IPS-20b (cell line): ENCODE results near the gene DBT.
A peak's percentile ranks its signal among the peaks of the same experiment; 100 is the strongest.
"Not testable (repeated sequence)": the region's sequence is repeated elsewhere in the genome, so short reads cannot be mapped to it uniquely, and the experiment has no call there.

Experiments
- H3K27ac ChIP-seq: one replicate; pipeline ENCODE4 v1.5.1; 2013; ENCODE audit warnings: low read length
- H3K27me3 ChIP-seq: 2 replicates; pipeline ENCODE4 v1.6.1; 2013; ENCODE audit warnings: mild to moderate bottlenecking, low read length, inconsistent platforms; ENCODE audit not compliant: insufficient read depth
- H3K36me3 ChIP-seq: 2 replicates; pipeline ENCODE4 v1.6.1; 2013; ENCODE audit warnings: low read depth, mild to moderate bottlenecking, inconsistent platforms, low read length, moderate library complexity; ENCODE audit not compliant: insufficient read depth
- H3K4me1 ChIP-seq: 2 replicates; pipeline ENCODE4 v1.6.1; 2013; ENCODE audit warnings: mild to moderate bottlenecking, control low read depth, inconsistent platforms, low read length, moderate library complexity; ENCODE audit not compliant: insufficient read depth
- H3K4me3 ChIP-seq: 2 replicates; pipeline ENCODE4 v1.5.1; 2013; ENCODE audit warnings: mild to moderate bottlenecking, low read length, inconsistent platforms
- H3K9ac ChIP-seq: 2 replicates; pipeline ENCODE4 v1.6.1; 2013; ENCODE audit warnings: low read depth, mild to moderate bottlenecking, inconsistent platforms, low read length, moderate library complexity
- H3K9me3 ChIP-seq: 2 replicates; pipeline ENCODE4 v1.6.1; 2013; ENCODE audit warnings: mild to moderate bottlenecking, low read depth, low read length, inconsistent platforms; ENCODE audit not compliant: insufficient read depth

DBT gene

DNA sequence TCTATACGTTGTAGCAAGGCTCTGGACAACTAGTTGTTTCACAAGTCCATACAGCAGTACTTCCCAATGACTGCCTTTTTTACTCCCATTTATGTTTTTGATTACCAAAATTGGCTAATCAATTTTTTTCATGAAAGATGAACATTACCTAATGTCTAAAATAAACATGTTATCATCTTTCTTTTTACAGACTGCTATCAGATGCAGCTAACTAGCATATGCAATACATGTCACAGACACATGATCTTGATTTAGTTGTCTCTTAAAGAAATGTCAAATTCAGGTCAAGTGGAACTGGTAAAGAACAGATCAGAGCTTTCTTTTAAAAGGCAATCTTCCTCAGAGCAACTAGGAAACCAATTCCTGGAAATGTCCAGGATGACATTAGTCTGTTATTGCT is 630 bp upstream of the DBT start:
- Histone ChIP-seq H3K4me3 (peak overlapping the region; percentile 93), H3K9me3 (no peaks in the 10 kb centered on the region), H3K4me1 (peaks cover 12% of the 10 kb centered on the region; the same call in 1 of the 2 replicates), H3K27ac (peak overlapping the region; percentile 65), H3K27me3 (no peaks in the 10 kb centered on the region), H3K36me3 (peaks cover 5% of the 10 kb centered on the region; the same call in 1 of the 2 replicates), H3K9ac (peak overlapping the region; percentile 55; the same call in 1 of the 2 replicates)

DNA sequence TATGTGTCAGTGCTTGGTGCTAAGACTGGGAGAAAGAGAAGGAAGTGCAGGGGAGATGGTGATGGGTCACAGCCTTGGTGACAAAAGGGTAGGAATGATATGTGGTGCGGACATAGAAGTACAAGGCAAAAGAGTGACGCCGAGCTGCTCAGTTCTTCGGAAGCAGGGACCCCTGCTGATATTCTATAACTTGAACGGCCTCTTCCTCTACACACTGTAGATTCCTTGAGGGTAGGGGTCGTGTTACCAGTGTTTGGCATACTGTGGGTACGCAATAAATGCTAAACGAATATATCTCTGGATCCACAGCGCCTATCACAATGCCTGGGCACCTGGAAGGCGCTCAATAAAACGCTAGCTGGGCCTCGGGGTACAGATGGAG is 488 bp downstream of the DBT start:
- peak overlapping the region; percentile 96 for H3K9ac ChIP-seq
- peaks cover 5% of the 10 kb centered on the region; the same call in 1 of the 2 replicates for H3K36me3 ChIP-seq
- H3K4me3 ChIP-seq, result peak overlapping the region; percentile 93
- peak overlapping the region; percentile 87 for H3K27ac ChIP-seq
- no peaks in the 10 kb centered on the region for H3K27me3 ChIP-seq
- H3K9me3 ChIP-seq, result no peaks in the 10 kb centered on the region
- peaks cover 12% of the 10 kb centered on the region; the same call in 1 of the 2 replicates for H3K4me1 ChIP-seq

DNA sequence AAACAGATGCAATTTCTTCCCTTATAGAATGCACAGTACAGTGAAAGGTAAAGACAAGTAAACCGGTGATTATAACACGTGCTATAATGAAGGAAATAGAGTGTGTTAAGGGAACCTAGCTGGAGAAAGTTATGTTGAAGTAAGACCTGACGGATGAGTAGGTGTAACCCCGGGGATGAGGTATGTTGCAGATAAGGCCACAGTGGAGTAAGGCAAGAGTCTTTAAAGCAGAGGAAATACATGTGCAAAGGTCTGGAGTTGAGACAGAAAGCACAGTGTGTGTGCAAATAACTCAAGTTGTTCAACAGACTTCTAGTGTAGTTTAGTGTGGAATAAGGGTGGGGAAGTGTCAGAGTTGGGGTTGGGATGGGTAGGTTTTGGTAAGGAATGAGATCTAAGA is 2.9 kb downstream of the DBT start:
- Histone ChIP-seq H3K36me3 (peaks cover 5% of the 10 kb centered on the region; the same call in 1 of the 2 replicates), H3K4me1 (peaks cover 12% of the 10 kb centered on the region), H3K27ac (no peak overlapping the region), H3K27me3 (no peaks in the 10 kb centered on the region), H3K4me3 (no peak overlapping the region), H3K9ac (no peak overlapping the region; the same call in 1 of the 2 replicates), H3K9me3 (no peaks in the 10 kb centered on the region)

DNA sequence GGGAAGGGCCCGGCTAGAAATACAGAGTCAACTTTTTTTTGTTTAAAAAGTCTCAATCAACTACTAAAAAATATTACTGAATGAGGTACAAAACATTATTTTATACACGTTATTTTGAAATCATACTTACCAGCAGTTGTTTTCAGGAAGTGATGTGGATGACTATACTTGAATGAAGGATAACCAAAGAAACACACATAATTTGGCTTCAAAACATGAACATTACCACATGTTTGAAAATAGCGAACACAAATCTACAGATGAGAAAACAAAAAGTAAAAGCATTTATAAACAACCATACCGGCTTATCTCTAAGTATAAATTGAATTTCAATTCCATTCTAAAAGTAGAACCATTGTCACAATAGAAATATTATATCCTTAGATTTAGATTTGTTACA is 9.0 kb downstream of the DBT start:
- H3K4me1 ChIP-seq, result no peaks in the 10 kb centered on the region; the same call in 1 of the 2 replicates
- no peaks in the 10 kb centered on the region for H3K9me3 ChIP-seq
- H3K4me3 ChIP-seq, result no peak overlapping the region
- no peaks in the 10 kb centered on the region for H3K27me3 ChIP-seq
- H3K9ac ChIP-seq, result no peak overlapping the region
- peaks cover 33% of the 10 kb centered on the region for H3K36me3 ChIP-seq
- no peak overlapping the region for H3K27ac ChIP-seq

DNA sequence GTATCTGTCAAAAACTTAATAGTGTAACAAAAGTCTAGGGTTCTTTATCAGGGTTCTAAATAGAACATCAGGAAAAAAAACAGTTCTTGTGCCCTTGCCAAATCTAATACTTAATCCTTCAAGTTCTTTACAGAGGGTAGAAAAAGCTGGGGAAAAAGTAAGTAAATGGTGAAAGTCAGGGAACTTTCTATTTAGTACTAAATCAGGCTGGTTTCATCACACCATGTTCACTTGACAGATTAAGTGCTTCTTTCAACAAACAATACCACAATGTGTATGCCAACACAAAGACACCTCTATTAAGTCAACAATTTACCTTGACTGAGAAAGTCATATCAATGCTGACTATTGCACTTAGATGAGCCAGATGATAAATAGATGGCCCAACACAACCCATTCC is 9.7 kb downstream of the DBT start:
- Histone ChIP-seq H3K36me3 (peaks cover 35% of the 10 kb centered on the region), H3K4me1 (no peaks in the 10 kb centered on the region; the same call in 1 of the 2 replicates), H3K27ac (no peak overlapping the region), H3K4me3 (no peak overlapping the region), H3K27me3 (no peaks in the 10 kb centered on the region), H3K9ac (no peak overlapping the region), H3K9me3 (no peaks in the 10 kb centered on the region)

DNA sequence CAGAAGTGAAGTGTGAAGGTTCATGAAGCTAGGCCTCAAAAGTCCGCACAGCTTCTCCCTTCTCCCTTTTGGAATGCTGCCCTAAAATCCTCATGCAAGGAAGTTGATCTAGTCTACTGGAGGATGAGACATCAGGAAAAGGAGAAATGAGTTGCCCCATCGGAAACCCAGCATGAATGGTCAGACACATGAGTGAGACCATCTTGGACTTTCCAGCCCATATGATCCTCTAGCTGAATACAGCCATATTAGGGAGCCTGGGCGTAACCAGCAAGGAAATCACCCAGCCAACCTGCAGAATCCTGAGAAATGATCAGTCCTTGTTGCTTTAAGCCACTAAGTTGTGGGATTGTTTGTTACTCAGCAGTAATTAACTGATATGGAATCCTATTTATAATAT is 12.5 kb downstream of the DBT start:
- Histone ChIP-seq H3K4me1 (no peaks in the 10 kb centered on the region), H3K9me3 (no peaks in the 10 kb centered on the region), H3K27ac (no peak overlapping the region), H3K36me3 (peaks cover 64% of the 10 kb centered on the region), H3K9ac (no peak overlapping the region), H3K4me3 (no peak overlapping the region), H3K27me3 (no peaks in the 10 kb centered on the region)

DNA sequence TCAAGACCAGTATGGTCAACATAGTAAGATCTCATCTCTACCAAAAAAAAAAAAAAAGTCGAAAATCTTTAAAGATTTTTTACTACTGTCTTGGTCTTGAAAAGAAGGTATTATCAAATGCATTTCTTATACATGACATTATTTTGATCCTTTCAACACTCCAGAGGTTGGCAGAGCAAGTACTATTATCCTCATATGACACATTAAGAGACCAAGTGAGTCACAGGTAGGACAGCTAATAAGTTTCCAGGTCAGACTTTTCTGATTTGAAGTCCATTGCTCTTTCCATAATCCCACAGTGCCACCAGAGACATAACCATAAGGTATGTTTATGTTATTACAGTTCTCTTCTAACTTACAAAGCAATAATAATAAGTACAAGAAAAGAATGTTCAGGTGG is 15.2 kb downstream of the DBT start:
- Histone ChIP-seq H3K9me3 (no peaks in the 10 kb centered on the region), H3K36me3 (peaks cover 78% of the 10 kb centered on the region)

DNA sequence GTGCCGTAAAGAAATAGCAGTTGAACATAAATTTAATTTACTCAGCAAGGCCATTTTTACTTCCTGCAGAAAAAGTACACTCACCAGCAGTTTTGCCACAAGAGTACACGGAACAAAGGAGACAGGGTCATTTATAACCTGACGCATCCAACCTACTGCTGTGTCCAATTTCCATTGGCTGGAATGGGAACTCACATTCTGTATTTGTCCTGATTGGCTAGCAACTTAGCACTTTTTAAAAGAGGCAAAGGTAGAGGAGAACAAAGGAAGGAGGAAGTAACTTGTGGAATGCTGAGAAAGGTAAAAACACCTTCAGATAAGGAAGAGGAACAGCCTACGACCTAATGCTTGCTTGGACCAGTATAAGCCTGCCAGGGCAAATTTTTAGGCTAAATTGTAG is 16.1 kb downstream of the DBT start:
- peaks cover 70% of the 10 kb centered on the region for H3K36me3 ChIP-seq
- not testable (repeated sequence) for H3K9me3 ChIP-seq

More for the DNA sequence above, 15.2 kb downstream of the DBT start:
- no peaks in the 10 kb centered on the region for H3K27me3 ChIP-seq
- no peaks in the 10 kb centered on the region for H3K4me1 ChIP-seq
- H3K27ac ChIP-seq, result no peak overlapping the region
- no peak overlapping the region for H3K4me3 ChIP-seq
- no peak overlapping the region for H3K9ac ChIP-seq

DNA sequence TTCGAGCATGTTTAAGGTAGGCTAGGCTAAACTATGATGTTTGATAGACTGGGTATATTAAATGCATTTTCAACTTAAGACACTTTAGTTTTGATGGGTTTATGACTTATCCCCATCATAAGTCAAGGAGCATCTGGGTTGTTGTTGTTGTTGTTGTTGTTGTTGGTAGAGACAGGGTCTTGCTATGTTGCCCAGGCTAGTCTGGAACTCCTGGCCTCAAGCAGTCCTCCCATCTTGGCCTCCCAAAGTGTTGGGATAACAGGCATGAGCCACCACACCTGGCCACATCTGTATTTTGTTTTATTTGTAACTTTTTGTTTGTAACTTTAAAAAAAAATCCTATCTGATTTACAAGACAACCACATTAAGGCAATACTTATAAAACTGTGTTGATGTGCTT is 17.5 kb downstream of the DBT start:
- H3K27ac ChIP-seq, result no peak overlapping the region
- H3K36me3 ChIP-seq, result peaks cover 72% of the 10 kb centered on the region
- H3K27me3 ChIP-seq, result no peaks in the 10 kb centered on the region
- no peak overlapping the region for H3K4me3 ChIP-seq
- H3K9me3 ChIP-seq, result no peaks in the 10 kb centered on the region
- H3K9ac ChIP-seq, result no peak overlapping the region
- H3K4me1 ChIP-seq, result no peaks in the 10 kb centered on the region

More for the DNA sequence above, 16.1 kb downstream of the DBT start:
- H3K4me1 ChIP-seq, H3K27me3 ChIP-seq, H3K27ac ChIP-seq, H3K4me3 ChIP-seq, H3K9ac ChIP-seq: not testable (repeated sequence)

DNA sequence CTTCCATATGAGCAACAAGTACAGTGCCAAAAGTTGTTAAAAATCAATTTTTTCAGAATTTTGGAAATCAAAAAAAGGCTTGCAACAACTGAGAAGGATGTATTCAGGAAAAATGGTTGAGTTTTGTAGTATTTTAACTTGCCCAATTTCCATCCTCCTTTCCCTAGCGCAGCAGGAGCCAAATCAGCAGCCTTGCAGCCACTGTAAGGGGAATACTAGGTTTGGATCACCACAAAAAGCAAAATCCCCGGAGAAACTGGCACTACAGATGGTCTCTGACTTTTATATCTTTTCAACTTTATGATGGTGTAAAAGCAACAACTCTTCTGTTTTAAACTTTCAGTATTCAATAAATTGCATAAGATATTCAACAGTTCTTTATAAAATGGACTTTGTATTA is 17.9 kb downstream of the DBT start:
- peaks cover 68% of the 10 kb centered on the region for H3K36me3 ChIP-seq
- H3K4me1 ChIP-seq, result no peaks in the 10 kb centered on the region

DNA sequence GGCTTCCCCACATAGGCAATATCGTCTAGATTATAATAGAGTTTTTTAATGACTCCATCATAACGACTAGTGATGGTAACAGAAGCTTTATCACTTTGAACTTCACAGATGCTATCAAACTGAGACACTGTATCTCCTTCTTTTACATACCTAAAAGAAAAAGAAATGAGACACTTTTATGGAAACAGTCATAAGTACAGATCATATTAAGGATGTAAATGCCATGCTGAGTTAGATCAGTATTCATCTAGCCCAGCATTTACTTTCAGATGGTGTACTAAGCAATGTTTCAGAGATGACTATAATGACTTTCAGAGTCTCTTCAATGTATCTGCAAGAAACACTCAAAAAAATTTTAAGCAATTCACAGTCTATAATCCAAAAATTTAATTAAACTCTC is 18.9 kb downstream of the DBT start:
- Histone ChIP-seq H3K4me1 (no peaks in the 10 kb centered on the region), H3K27ac (no peak overlapping the region), H3K4me3 (no peak overlapping the region), H3K9ac (no peak overlapping the region), H3K27me3 (no peaks in the 10 kb centered on the region), H3K36me3 (peaks cover 65% of the 10 kb centered on the region), H3K9me3 (no peaks in the 10 kb centered on the region)

More for the DNA sequence above, 17.9 kb downstream of the DBT start:
- H3K27me3 ChIP-seq, result no peaks in the 10 kb centered on the region
- no peak overlapping the region for H3K9ac ChIP-seq
- no peak overlapping the region for H3K4me3 ChIP-seq
- no peaks in the 10 kb centered on the region for H3K9me3 ChIP-seq
- H3K27ac ChIP-seq, result no peak overlapping the region

DNA sequence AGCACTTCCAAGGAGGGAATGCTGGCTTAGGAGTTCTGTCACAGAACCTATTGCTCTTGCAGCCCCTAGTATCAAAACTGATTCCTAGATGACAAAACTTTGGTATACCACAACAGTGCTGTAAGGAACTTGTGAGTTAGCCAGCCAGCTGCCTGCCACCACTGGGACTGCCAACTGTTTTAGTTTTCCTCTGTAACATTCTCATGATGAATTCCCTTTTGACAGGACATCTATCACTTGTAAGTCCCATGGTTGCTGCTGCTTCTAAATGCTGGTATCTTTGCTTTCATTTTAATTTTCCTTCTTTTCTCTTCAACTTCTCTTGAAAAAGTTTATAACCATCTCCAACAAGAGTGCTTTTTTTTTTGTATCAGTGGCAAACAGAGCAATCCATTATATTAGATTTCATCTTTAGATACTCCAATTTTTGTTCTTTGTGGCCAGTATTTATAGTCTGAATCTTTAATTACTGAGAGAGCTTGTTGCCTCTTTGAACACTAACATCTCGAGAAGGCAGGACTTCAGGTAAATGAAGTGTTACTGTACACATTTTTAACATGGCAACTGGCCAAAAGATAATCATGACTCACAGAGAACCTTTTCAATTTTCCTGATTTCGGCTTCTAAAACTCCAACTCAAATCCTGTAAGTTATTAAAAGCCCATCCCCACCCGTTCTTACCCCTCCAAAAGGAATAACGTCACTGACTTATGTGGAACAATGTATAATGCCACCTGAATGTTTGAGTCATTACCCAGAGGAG is 19.8 kb downstream of the DBT start:
- Histone ChIP-seq H3K36me3 (peaks cover 62% of the 10 kb centered on the region), H3K4me1 (no peaks in the 10 kb centered on the region), H3K27ac (no peak overlapping the region), H3K9me3 (no peaks in the 10 kb centered on the region), H3K27me3 (no peaks in the 10 kb centered on the region), H3K9ac (no peak overlapping the region), H3K4me3 (no peak overlapping the region)
